Measurements from ENCODE around the gene IL1R2.

DNA sequence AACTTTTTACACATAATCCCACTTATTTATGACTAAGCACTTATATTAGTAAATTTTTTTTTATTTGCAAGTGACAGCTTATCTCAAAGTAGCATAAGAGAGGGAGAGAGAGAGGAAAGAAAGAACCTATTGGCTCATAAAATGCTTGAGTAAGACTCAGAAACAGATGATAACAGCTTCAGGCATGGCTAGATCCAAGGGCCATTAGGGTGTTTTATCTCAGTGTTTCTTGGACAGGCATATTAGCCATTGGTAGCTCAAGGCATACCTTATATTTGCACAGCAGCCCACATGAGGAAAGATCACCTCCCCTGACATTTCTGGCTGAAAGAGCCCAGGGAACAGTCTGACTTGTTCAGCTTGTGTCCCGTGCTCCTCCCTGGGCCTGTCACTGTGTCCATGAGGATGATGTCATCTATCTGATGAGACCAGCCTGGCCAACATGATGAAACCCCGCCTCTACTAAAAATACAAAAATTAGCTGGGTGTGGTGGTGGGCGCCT, 64.4 kb downstream of the IL1R2 start:
- TF ChIP-seq, protein P1, sequence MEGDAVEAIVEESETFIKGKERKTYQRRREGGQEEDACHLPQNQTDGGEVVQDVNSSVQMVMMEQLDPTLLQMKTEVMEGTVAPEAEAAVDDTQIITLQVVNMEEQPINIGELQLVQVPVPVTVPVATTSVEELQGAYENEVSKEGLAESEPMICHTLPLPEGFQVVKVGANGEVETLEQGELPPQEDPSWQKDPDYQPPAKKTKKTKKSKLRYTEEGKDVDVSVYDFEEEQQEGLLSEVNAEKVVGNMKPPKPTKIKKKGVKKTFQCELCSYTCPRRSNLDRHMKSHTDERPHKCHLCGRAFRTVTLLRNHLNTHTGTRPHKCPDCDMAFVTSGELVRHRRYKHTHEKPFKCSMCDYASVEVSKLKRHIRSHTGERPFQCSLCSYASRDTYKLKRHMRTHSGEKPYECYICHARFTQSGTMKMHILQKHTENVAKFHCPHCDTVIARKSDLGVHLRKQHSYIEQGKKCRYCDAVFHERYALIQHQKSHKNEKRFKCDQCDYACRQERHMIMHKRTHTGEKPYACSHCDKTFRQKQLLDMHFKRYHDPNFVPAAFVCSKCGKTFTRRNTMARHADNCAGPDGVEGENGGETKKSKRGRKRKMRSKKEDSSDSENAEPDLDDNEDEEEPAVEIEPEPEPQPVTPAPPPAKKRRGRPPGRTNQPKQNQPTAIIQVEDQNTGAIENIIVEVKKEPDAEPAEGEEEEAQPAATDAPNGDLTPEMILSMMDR (IDR thresholded peaks at IDR 0.05; ENCODE audit: insufficient read depth, low read length): no peak
- no peak for TF ChIP-seq POLR2AphosphoS5 (IDR thresholded peaks at IDR 0.05; ENCODE audit: low read depth)
- no peak for TF ChIP-seq GABPA (IDR thresholded peaks at IDR 0.05; ENCODE audit: low read depth)
- TF ChIP-seq, protein P2, sequence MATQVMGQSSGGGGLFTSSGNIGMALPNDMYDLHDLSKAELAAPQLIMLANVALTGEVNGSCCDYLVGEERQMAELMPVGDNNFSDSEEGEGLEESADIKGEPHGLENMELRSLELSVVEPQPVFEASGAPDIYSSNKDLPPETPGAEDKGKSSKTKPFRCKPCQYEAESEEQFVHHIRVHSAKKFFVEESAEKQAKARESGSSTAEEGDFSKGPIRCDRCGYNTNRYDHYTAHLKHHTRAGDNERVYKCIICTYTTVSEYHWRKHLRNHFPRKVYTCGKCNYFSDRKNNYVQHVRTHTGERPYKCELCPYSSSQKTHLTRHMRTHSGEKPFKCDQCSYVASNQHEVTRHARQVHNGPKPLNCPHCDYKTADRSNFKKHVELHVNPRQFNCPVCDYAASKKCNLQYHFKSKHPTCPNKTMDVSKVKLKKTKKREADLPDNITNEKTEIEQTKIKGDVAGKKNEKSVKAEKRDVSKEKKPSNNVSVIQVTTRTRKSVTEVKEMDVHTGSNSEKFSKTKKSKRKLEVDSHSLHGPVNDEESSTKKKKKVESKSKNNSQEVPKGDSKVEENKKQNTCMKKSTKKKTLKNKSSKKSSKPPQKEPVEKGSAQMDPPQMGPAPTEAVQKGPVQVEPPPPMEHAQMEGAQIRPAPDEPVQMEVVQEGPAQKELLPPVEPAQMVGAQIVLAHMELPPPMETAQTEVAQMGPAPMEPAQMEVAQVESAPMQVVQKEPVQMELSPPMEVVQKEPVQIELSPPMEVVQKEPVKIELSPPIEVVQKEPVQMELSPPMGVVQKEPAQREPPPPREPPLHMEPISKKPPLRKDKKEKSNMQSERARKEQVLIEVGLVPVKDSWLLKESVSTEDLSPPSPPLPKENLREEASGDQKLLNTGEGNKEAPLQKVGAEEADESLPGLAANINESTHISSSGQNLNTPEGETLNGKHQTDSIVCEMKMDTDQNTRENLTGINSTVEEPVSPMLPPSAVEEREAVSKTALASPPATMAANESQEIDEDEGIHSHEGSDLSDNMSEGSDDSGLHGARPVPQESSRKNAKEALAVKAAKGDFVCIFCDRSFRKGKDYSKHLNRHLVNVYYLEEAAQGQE (IDR thresholded peaks at IDR 0.05; ENCODE audit: insufficient replicate concordance, low read depth): no peak
- no peak for TF ChIP-seq SPI1 (IDR thresholded peaks at IDR 0.05; ENCODE audit: borderline replicate concordance, low read depth)

Measured in HL-60 (cell line).